Hematopoietic multipotent progenitor cell treated with erythropoietin and hydrocortisone succinate and interleukin-3 and kit ligand, for 4 days (in vitro differentiated cells): ENCODE data around the gene MAPK8.
A peak's percentile ranks its signal among the peaks of the same experiment; 100 is the strongest.
"Not testable (repeated sequence)": the region's sequence is repeated elsewhere in the genome, so short reads cannot be mapped to it uniquely, and the experiment has no call there.

Experiments
- DNase-seq: peaks from one replicate; pipeline ENCODE4 v3.0.0-alpha.2; 2015

MAPK8 gene

DNA sequence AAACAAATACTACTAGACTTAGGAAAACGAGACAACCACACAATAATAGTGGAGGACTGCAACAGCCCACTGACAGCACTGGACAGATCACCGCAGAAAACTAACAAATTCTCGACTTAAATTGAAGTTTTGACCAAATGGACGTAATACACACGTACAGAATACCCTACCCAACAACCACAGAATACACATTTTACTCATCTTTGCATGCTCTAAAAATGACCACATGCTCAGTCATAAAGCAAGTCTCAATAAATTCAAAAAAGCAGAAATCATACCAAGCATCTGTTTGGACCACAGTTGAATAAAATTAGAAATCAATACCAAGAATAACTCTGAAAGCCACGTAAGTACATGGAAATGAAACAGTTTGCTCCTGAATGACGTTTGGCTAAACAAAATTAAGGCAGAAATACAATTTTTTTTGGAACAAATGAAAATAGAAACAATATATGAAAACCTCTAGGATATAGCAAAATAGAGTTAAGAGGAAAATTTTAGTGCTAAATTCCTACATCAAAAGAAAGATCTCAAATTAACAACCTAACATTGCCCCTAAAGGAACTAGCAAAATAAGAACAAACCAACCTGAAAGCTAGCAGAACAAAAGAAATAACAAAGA lies 30.6 kb downstream of the MAPK8 start:
- DNase-seq: no peak

DNA sequence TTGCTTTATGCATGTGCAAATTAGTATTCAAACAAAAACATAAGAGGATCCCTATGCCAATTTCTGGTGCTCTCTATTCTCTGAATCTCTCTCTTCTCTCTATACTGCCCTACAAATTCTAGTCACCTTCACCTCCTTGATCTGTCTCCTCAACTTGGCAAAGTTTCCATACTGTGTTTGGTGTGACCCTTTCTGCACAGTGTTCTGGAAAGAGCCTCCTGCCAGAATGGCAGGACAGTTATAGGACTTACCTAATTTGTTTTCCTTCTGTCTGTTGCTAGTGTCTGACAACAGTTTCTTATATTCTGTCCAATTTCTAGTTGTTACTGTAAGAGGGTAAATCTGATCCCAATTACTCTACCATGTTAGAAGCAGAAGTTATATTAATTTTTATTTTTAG lies 34.3 kb downstream of the MAPK8 start:
- no peak for DNase-seq

DNA sequence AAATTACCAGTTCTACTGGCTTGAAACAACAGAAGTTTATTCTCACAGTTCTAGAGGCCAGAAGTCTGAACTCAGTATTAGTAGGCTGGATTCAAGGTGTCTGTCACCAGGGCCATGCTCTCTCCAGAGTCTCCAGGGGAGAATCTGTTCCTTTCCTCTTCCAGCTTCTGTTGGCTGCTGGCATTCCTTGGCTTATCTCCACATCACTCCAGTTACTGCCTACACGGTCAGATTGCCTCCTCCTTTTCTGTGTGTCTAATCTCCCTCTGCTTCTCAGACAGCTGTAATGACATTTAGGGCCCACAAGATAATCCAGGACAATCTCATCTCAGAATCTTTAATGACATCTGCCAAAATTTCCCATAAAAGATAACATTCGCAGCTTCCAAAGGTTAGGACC lies 36.6 kb downstream of the MAPK8 start:
- DNase-seq: no peak

DNA sequence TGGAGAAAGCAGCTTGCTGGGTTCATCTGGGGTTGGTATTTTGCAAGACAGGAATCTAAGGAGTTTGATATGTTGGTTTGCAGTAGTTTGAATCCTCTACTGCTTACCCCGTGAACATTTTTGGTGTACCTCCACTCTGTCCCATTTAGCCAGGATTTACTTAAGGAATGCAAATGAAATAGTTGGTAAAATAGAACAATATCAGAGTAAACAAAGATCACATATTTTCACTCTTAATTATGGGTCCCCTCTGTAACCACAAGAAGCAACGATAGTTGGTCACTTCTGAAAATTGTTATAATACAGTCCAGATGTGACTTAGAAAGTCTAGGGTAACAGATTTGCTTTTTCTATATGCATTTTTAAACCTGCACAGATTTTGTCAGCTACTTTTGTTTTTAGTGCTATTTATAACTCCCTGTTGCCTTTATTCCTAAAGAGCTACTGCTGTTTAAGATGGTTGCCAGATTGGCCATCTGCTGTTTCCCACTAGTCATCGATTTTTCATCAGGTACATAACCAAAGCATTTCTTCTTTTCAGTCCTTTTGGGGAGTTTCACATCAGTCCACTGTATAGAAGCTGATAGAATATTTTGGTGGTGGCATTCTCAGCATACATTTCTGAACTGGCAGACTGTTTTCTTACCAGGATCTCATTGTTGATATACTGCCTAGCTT lies 37.6 kb downstream of the MAPK8 start:
- DNase-seq: no peak

DNA sequence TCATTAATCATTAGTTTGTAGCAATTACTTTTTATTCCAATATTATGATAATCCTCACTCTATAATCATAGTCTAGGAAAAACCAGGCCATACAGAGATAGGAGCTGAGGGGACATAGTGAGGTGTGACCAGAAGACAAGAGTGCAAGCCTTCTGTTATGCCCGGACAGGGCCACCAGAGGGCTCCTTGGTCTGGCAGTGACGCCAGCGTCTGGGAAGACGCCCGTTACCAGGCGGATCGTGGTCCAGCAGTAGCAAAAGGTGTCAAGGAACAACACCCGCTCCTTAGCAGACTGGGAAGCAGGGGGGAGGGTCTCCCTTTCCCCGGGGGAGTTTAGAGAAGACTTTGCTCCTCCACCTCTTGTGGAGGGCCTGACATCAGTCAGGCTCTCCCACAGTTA lies 39.8 kb downstream of the MAPK8 start:
- DNase-seq: not testable (repeated sequence)

DNA sequence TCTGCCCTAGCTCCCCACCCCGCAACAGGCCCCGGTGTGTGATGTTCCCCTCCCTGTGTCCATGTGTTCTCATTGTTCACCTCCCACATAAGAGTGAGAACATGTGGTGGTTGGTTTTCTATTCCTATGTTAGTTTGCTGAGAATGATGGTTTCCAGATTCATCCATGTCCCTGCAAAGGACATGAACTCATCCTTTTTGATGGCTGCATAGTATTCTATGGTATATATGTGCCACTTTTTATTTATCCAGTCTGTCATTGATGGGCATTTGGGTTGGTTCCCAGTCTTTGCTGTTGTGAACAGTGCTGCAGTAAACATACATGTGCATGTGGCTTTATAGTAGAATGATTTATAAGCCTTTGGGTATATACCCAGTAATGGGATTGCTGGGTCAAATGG lies 41.1 kb downstream of the MAPK8 start:
- not testable (repeated sequence) for DNase-seq

DNA sequence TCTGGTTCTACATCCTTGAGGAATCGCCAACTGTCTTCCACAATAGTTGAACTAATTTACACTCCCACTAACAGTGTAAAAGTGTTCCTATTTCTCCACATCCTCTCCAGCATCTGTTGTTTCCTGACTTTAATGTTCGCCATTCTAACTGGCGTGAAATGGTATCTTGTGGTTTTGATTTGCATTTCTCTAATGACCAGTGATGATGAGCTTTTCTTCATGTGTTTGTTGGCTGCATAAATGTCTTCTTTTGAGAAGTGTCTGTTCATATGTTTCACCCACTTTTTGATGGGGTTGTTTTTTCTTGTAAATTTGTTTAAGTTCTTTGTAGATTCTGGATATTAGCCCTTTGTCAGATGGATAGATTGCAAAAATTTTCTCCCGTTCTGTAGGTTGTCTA lies 41.5 kb downstream of the MAPK8 start:
- DNase-seq: not testable (repeated sequence)

DNA sequence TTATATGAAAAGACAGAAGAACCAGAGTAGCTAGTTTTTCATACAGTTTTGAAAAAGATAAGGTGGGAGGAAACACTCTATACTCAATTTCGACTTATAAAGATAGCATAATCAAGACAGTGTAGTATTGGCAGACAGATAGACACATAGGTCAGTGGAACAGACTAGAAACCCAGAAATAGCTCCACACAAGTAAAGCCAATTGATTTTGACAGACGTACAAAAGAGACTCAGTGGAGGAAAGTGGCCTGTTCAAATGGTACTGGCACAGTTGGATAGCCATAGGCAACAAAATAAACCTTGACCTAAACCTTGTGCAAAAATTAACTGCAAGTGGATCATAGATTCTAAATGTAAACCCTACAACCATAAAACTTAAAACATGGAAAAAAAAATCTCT lies 46.8 kb downstream of the MAPK8 start:
- no peak for DNase-seq

DNA sequence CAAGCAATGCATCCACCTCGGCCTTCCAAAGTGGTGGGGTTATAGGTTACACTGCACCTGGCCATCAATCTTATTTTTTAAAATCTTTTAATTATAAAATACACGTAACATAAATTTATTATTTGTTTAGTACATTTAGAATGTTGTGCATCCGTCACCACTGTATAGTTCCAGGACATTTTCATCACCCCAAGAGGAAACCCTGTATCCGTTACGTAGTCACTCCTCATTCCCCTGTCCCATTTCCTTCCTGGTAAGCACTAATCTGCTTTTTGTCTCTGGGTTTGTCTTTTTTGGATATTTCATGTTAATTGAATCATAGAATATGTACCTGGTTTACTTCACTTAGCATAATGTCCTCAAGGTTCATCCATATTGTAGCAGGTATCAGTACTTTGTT lies 51.2 kb downstream of the MAPK8 start:
- DNase-seq: no peak

DNA sequence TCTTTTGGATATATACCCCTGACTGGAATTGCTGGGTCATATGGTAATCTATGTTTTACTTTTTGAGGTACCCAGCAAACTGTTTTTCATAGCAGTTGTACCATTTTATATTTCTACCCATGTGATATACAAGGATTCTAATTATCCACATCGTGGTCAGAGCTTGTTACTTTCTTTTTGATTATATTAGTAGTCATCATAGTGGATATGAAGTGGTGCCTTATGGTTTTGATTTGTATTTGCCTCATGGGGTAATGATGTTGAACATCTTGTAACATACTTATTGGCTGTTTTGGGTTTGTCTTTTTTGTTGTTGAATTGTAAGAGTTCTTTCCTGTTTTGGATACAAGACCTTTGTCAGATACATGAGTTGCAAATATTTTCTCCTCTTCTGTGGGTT lies 51.7 kb downstream of the MAPK8 start:
- DNase-seq: no peak

DNA sequence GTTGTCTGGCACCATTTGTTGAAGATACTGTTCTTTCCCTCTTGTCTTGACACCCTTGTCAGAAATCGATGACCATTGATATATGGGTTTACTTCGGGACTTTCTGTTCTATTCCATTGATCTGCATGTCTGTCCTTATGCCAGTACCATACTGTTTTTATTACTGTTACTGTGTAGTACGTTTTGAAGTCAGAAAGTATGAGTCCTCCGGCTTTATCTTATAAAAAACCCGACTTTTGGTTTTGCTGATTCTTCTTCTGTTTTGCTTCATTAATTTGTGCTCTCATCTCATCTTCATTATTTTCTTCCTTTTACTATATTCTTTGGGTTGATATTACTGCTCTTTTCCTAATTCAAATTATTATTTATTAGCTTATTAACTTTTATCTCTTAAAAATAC lies 52.4 kb downstream of the MAPK8 start:
- DNase-seq: no peak

DNA sequence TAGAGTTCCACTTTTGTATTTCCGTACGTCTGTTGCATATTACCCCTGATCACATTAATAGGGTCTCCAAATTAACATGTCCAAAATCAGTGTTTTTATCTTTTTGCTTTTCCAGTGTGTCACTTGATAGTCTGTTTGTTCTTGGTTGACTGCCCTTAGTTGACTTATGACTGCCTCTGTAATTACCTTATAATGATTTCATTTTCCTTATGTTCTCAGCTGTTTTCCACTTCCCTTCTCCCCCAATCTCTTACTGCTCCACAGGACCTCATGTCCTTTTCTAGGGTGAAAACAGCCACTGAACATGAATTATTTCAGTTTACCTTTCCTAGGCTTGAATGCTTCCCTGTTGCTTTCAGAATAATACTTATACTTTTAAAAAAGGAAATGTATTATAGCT lies 54.7 kb downstream of the MAPK8 start:
- no peak for DNase-seq

DNA sequence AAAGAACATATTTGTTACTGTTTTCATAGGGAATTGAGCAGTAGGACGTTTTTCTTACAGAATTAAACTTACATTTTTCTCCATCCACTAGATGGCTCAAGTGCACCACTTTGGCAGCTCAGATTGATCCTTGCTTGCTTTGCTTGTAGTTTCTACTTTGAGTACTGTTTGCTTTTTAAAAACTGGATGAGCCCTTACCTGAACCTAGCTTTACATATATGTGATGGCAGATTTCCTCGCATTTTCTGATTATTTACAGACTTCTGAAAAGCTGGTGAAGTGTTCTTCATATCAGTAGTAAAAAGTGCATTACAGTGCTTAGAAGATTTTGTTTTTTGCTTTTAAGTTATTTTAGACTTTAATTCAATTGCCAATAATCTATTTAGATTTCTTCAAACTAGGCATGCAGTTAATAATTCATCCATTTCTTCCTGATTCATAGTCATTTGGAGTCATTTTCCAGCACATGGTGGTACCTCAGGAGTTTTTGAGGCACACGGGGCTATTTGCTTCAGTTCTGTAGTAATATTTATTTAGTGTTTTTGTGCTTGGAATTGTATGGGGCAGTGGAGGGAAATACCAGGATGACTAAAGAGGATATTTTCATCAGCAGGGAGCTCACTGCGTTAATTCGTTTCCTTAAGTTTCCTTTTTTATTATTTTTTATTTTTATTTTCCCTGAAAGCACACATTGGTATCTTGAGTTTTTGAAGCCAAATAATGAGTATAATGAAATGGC lies 57.3 kb downstream of the MAPK8 start:
- peak; percentile 90 for DNase-seq

DNA sequence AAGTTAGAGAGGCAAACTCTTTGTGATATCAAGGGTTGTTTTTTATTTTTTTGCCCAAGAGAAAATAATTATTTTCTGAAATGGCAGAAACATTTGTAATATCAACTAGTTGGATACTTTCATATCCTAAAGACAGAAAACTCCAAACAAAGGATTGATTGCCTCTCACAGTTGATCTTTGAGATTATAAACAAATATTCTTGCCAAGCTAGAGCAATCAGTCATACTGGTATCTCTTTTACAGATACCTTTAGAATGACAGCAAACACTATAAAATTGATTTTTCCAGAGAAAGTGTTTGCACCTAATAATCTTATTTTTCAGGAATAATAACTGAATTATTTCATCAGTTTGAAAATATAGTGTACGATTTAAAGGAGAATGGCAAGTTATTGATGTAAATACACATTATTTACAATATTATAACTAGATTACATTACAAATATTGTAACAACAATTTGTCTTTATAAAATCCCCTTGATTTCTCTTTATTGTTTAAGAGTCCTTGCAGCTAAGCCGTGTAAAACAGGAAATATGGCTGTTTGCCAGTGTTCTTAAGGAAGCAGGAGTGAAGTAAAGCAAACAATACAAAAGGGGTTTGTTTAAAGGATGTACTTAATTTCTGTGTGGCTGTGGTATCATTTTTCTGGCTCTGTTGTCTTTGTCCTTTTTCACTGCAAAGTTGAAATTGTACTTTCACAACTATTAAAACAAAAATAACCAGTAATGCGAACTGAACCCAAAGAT lies 58.4 kb downstream of the MAPK8 start:
- peak; percentile 80 for DNase-seq

DNA sequence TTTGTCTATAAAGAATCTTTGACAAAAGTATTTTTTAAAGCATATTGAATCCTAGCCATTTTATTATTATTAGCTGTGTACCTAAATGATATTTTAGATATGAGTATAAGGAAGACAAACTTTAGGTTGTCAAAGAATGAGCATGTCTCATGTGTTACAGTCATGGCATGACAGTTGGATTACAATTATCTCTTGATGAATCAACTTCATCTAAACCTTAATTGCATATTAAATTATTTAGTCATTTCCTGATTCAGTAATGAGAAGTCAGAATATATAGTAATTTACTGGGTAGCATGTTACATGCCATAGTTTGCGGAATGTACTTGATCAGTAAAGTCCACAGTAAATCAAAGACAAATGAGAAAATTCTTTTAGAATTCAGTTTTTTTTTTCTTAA lies 59.2 kb downstream of the MAPK8 start:
- DNase-seq: no peak

DNA sequence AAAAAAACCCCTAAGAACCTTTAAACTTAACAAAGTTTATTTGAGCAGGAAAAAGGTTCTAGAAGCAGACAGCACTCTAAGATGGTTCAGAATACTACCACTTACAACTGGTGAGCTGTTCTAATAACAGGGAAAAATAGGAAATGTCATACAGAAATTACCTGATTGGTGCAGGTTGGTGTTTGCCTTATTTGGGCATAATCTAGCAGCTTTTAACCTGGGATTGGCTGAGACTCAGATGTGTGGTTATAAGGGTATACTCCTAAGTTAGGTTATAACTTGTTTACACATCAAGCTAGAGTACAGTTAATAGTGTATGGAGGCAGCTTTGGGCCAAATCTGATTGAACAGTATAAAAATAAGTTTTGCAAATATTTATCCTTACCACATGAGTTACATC lies 59.8 kb downstream of the MAPK8 start:
- no peak for DNase-seq

DNA sequence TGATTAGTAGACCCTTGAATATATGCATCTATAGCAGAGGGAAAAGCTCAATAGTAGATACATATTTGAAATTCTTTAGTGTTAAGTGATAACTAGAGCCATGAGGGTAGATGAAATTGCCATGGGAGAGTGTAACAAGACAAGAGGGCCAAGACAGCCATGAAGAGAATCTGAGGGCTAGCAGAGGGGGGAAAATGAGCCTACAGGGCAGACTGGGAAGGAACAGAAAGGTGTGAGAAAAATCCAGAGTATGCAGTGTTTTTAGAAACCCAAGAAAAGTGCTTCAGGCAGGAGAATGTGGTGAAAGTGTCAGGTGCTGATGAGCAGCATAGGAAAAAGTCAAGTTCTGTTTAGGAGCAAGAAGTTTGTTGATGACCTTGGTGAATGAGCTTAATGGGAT lies 63.0 kb downstream of the MAPK8 start:
- DNase-seq: no peak

DNA sequence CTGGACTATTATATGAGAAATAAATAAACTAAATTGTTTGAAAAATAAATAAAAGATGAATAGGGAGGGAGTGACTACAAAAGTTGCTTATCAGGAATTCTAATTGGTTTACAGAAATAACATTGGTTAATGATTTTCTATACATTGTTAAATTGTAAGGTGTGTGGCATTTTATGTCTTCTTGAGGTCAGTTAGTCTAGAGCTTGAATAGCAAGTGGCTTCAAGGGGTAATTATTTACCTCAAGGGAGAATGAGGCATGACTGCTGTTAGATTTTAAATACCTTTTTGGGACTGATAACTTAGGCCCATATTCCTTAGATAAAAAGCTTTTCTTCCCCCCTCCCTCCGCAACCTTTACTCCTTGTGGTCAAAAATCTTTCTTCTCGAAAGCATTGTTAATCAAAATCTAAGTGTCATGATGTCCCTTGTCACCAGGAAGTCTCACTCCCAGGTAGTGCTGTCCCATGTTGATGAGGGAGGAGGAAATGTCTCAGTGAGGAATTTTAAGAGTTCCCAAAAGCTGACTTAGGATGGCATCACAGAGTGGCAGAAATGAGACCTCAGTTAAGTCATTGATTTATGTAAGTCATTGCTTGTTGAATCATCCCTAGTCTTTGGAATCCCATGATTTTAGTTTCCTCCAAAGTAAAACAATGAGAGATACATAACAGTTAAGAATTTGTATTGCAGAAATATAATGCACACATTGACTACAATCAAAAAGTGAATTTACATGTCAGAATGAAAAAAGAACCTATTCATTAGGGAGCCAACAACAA lies 71.5 kb downstream of the MAPK8 start:
- DNase-seq: no peak

DNA sequence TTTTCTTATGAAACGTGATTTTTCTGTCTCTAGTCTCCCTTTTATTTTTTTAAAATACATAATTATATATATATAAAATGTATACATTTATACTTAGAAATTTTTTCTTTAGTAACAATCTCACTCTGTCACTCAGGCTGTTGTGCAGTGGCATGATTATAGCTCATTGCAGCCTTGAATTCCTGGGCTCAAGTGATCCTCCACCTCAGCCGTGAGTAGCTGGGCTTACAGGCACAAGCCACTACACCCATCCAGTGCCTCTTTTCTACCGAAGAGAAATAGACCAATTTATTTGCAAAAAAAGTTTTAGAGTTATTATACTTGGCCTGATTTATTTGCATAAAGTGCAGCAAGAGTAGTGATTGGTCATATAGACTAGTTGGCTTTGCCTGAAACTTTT lies 72.2 kb downstream of the MAPK8 start:
- DNase-seq: no peak

DNA sequence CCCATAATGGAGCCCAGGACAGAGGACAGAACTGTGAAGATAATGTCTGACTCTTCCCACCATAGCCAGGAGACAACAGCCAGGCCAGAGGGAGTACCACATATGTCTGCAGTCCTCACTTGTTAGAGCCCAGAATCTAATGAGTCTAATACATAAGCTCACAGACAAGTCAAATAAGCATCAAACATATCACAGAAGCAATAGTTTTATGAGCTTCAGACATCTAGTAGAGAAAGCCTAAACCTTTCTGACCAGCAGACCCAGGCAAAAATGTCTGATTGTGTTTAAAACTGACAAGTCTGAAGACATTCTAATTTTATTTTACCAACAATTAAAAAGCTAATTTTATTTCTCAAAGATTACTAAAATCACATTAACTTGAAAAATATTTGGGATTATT lies 75.5 kb downstream of the MAPK8 start:
- no peak for DNase-seq

DNA sequence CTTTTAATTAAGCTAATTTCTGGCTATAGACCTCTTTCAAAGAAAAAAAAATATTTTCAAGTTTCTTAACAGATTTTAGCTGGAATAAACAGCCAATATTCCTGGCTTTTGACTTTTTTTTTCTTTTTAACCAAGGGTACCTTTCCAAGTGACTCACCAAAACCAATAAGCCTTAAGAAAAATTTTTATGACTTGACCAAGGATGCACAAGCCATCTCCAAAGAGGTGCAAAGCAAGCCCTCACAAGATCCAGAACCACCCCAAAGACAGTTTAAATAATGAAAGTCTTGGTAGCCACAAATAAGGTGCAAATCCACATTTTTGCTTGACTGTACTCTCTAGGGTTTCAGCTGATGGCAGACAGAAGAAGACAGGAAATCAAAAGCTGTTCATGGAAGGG lies 76.5 kb downstream of the MAPK8 start:
- no peak for DNase-seq

DNA sequence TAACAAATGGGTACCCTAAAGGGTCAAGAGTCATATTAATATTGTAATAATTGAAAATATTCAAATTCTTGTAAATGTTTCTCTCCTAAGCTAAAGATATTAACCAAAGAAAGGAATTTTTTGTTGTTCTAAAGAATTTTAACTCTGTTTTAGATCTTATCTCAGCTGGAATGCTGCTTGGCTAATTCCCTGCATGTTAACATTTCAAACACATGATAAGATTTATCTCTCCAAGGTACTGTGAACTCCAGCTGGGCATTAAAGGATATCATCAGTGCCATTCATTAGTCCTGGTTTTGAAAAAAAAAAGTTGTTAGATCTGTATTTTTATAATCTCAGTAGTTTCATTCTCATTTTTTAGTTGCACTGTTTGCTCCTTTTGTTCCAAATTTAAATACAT lies 76.9 kb downstream of the MAPK8 start:
- no peak for DNase-seq

DNA sequence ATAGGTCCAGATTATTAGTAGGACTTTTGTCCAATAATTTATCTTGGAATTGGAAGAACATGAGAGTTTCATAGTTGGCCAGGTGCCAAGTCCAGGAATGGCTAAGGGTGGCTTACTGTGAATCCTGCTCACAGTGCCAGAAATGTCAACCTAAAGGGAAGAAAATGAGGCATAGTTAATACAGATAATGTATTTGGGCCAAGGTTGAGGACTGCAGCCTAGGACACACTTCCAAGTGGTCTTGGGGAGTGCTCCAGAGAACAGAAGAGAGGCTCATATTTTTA lies 78.2 kb downstream of the MAPK8 start:
- DNase-seq: no peak
